GM12873 (cell line): ENCODE results near the gene DRC1.

Source experiments
- CTCF ChIP-seq: IDR thresholded peaks from 2 replicates; pipeline ENCODE4 v1.5.1; 2012; ENCODE audit warnings: low read depth, mild to moderate bottlenecking, moderate library complexity, low read length, control low read depth; ENCODE audit not compliant: insufficient read depth; ENCODE audit errors: missing control alignments

Gene DRC1

GRCh38 chr2:26401739-26402541, at the start of gene DRC1:
DRC1 (plus strand) TSS chr2:26401920; CDS start chr2:26401990, 70 bp downstream.
- no peak for TF ChIP-seq CTCF

GRCh38 chr2:26352892-26353291, 48.8 kb upstream of the DRC1 start:
- TF ChIP-seq CTCF: no peak

GRCh38 chr2:26355038-26355995, 46.4 kb upstream of the DRC1 start:
- TF ChIP-seq CTCF: no peak

- TF ChIP-seq CTCF: no peak
Observed at GRCh38 chr2:26356111-26356510, 45.6 kb upstream of the DRC1 start.

GRCh38 chr2:26356771-26357170, 44.9 kb upstream of the DRC1 start:
- TF ChIP-seq CTCF: no peak

GRCh38 chr2:26359886-26360473, 41.7 kb upstream of the DRC1 start:
- no peak for TF ChIP-seq CTCF

GRCh38 chr2:26363323-26363722, 38.4 kb upstream of the DRC1 start:
- no peak for TF ChIP-seq CTCF
